GM12878 (cell line): Measurements from ENCODE around the gene KCTD17. TPM values are rescaled to one million over a fixed set of nuclear protein-coding genes. Genes with fewer than 3 reads are reported as not detected.

Experiments used
- ATAC-seq: fragments of 200-7000 bp; cut with Tn5 transposase; 3 replicates; pipeline ENCODE4 v1.9.1; 2020; ENCODE audit warnings: mild to moderate bottlenecking, moderate library complexity
- BruUV-seq: library from RNA; stranded (reverse); fragments of 400-500 nt; replicated peaks from 2 replicates; lab custom pipeline; 2021; lab: Mats Ljungman, UMichigan
- CTCF ChIA-PET: fragments of 300-600 bp; sonication (Branson Sonifier 250); formaldehyde crosslinking; extraction: SDS; loops from one replicate; lab custom pipeline; 2021; ENCODE audit warnings: inconsistent platforms; lab: Yijun Ruan, JAX
- POLR2A ChIA-PET: fragments of 350-600 bp; formaldehyde crosslinking; extraction: SDS; loops from one replicate; lab custom pipeline; 2021; ENCODE audit warnings: inconsistent platforms; lab: Charles Lee
- RAD21 ChIA-PET: fragments of 300-600 bp; sonication (Branson Sonifier 250); formaldehyde crosslinking; loops from one replicate; lab custom pipeline; 2023; ENCODE audit warnings: antibody characterized with exemption; ENCODE audit not compliant: unreplicated experiment; lab: Charles Lee
- SMC1A ChIA-PET: fragments of 300-600 bp; sonication (Branson Sonifier 250); formaldehyde crosslinking; loops from one replicate; lab custom pipeline; 2023; ENCODE audit not compliant: unreplicated experiment, uncharacterized antibody; lab: Charles Lee
- DNase-seq: peaks from one replicate; pipeline ENCODE4 v3.0.0-alpha.2; 2011; ENCODE audit warnings: low read depth, low spot score
- FAIRE-seq: peaks from 3 replicates; lab custom pipeline; 2011; peaks lifted over from hg19 to GRCh38; lab: Jason Lieb, UNC
- H2AFZ ChIP-seq: 2 replicates; pipeline ENCODE4 v1.6.0; 2011; ENCODE audit warnings: low read depth, low read length, control low read depth; ENCODE audit not compliant: control insufficient read depth
- H3K27ac ChIP-seq: 2 replicates; pipeline ENCODE4 v1.5.1; 2011; ENCODE audit warnings: control low read depth; ENCODE audit not compliant: control insufficient read depth, insufficient read depth
- H3K27me3 ChIP-seq, 2 experiments: replicated peaks in 1 of 2; 2 replicates each; pipeline versions ENCODE4 v1.6.0 to v1.6.1; 2011; ENCODE audit warnings: low read length in 1 of 2; ENCODE audit not compliant: control insufficient read depth in 2 of 2, insufficient read depth in 2 of 2
- H3K36me3 ChIP-seq, 2 experiments: 2 replicates each; pipeline ENCODE4 v1.5.1; 2011; ENCODE audit warnings: low read length in 1 of 2; ENCODE audit not compliant: control insufficient read depth in 2 of 2, insufficient read depth in 2 of 2
- H3K4me1 ChIP-seq: 2 replicates; pipeline ENCODE4 v1.6.1; 2011; ENCODE audit warnings: mild to moderate bottlenecking, low read length, moderate library complexity, mixed read lengths; ENCODE audit not compliant: control insufficient read depth, insufficient read depth
- H3K4me2 ChIP-seq: 2 replicates; pipeline ENCODE4 v1.6.0; 2011; ENCODE audit warnings: control low read depth; ENCODE audit not compliant: control insufficient read depth, insufficient read depth
- H3K4me3 ChIP-seq: fragments of 200-600 bp; sonication (generic); 2 replicates; pipeline ENCODE4 v1.5.1; 2016
- H3K79me2 ChIP-seq: 2 replicates; pipeline ENCODE4 v1.6.0; 2011; ENCODE audit warnings: low read length; ENCODE audit not compliant: control insufficient read depth, insufficient read depth
- H3K9ac ChIP-seq: 2 replicates; pipeline ENCODE4 v1.8.0; 2011; ENCODE audit warnings: low read length, control low read depth, mixed read lengths; ENCODE audit not compliant: control insufficient read depth, insufficient read depth
- H3K9me3 ChIP-seq: replicated peaks from 3 replicates; pipeline ENCODE4 v1.5.1; 2011; ENCODE audit warnings: mild to moderate bottlenecking, low read length; ENCODE audit not compliant: control insufficient read depth, insufficient read depth
- H4K20me1 ChIP-seq: 2 replicates; pipeline ENCODE4 v1.6.0; 2011; ENCODE audit not compliant: control insufficient read depth, insufficient read depth
- ESRRA ChIP-seq: IDR thresholded peaks from 2 replicates; pipeline ENCODE4 v1.6.1; 2012; ENCODE audit warnings: mild to moderate bottlenecking, low read length, improper control_type of control experiment
- NR2F1 ChIP-seq: fragments of 450-650 bp; conservative IDR thresholded peaks from 2 replicates; pipeline ENCODE4 v1.6.1; 2017; ENCODE audit warnings: mild to moderate bottlenecking
- PBX3 ChIP-seq: IDR thresholded peaks from 2 replicates; pipeline ENCODE4 v1.6.1; 2011; ENCODE audit warnings: mild to moderate bottlenecking, low read depth, low read length, moderate library complexity; ENCODE audit not compliant: insufficient replicate concordance
- SKIL ChIP-seq: fragments of 450-650 bp; IDR thresholded peaks from 2 replicates; pipeline ENCODE4 v1.6.1; 2017; ENCODE audit warnings: mild to moderate bottlenecking, low read depth, inconsistent platforms; ENCODE audit not compliant: poor library complexity, severe bottlenecking
- ZNF207 ChIP-seq: fragments of 450-650 bp; IDR thresholded peaks from 2 replicates; pipeline ENCODE4 v1.6.1; 2014; ENCODE audit warnings: antibody characterized with exemption, mild to moderate bottlenecking, borderline replicate concordance
- WGBS: methylation state at CpG from one replicate; pipeline ENCODE4 v1.1.6; 2016; ENCODE audit warnings: low lambda C conversion rate; ENCODE audit not compliant: insufficient replicate concordance, insufficient coverage; ENCODE audit errors: missing lambda C conversion rate; 5-methylcytosine and 5-hydroxymethylcytosine counted together
- in situ Hi-C: fragments of 300-500 bp; cut with MboI; formaldehyde crosslinking; loops from 9 replicates; pipeline ENCODE4 v1.14.3; 2018; ENCODE audit warnings: mixed read lengths
- intact Hi-C: fragments of 100-400 bp; cut with micrococcal nuclease; formaldehyde crosslinking; loops from one replicate; pipeline ENCODE4 v1.14.2; 2022; ENCODE audit not compliant: unreplicated experiment
- polyA plus RNA-seq, 11 experiments: library from polyadenylated mRNA; depleted of rRNA in 4 of 11; unstranded in 6 of 11; stranded (reverse) in 5 of 11; fragments of >200 nt; fragmentation: Nextera tagmentation in 4 of 11; fragmentation: Illumina TruSeq in 1 of 11; extraction: Ambion mirVana in 4 of 11; extraction: Trizol in 1 of 11; gene quantifications; 1 replicate in 1 of 11; 2 replicates in 10 of 11; pipeline versions ENCODE4 v1.2.1 to v1.2.3, GENCODE V29; 2011 to 2016; ENCODE audit warnings: inconsistent platforms in 2 of 11, missing spikeins in 2 of 11, low read depth in 1 of 11
- total RNA-seq, 4 experiments: library from RNA; depleted of rRNA in 3 of 4; stranded (reverse); fragments of >200 nt in 3 of 4; fragmentation: Illumina TruSeq in 1 of 4; extraction: Trizol in 1 of 4; gene quantifications; 2 replicates each; pipeline versions ENCODE4 v1.2.1 to v1.2.3, GENCODE V29; 2013 to 2021

The KCTD17 gene
- total and polyA plus RNA-seq, 10 of the 15 experiments (the other 5 are each of a cell fraction or from before 2014, with no cell fraction given) = 0.16 to 18.4 (median 10.1) TPM; not detected in 1

GRCh38 chr22:37054056-37054395 lies 2.5 kb downstream of the KCTD17 start:
- ChIA-PET RAD21 (interaction anchor here (0.9 to 1.4 kb wide), 2 partner anchors 9 to 146 kb away, joined by 3 read pairs; no protein-coding TSS in a partner anchor), CTCF (interaction anchor here (0.7 to 2.0 kb wide), 2 partner anchors 8 to 10 kb away, joined by 3 to 4 read pairs; no protein-coding TSS in a partner anchor), SMC1A (no interaction called here), POLR2A (interaction anchor here (0.6 kb wide), 1 partner anchor 91 kb away, joined by 4 read pairs; no protein-coding TSS in a partner anchor)
- H3K9ac ChIP-seq = no peak overlapping the region
- TF ChIP-seq ZNF207 (no peak), PBX3 (no peak)
- H4K20me1 ChIP-seq = no peaks in the 10 kb centered on the region
- H3K27ac ChIP-seq = no peak overlapping the region
- FAIRE-seq (no peak), ATAC-seq (no peak), DNase-seq (no peak)
- no peak overlapping the region for H3K4me2 ChIP-seq
- intact Hi-C loops (no loop called here), in situ Hi-C loops (no loop called here)
- WGBS = 37% methylated on average over 8 of the region's 8 CpGs
- H3K4me3 ChIP-seq = no peak overlapping the region
- H3K27me3 ChIP-seq = no peaks in the 10 kb centered on the region
- no peaks in the 10 kb centered on the region for H3K4me1 ChIP-seq
- H2AFZ ChIP-seq = no peak overlapping the region
- H3K9me3 ChIP-seq = no peaks in the 10 kb centered on the region
- H3K36me3 ChIP-seq = peaks cover 0 to 2% of the 10 kb centered on the region in 2 experiments; a peak in 2 of 4 replicates
- H3K79me2 ChIP-seq = no peaks in the 10 kb centered on the region
- BruUV-seq = no TSS peak

GRCh38 chr22:37054600-37055365 lies 3.2 kb downstream of the KCTD17 start:
- Histone ChIP-seq H2AFZ (no peak overlapping the region), H3K9ac (no peak overlapping the region), H4K20me1 (no peaks in the 10 kb centered on the region), H3K27me3 (no peaks in the 10 kb centered on the region), H3K4me1 (no peaks in the 10 kb centered on the region), H3K4me3 (no peak overlapping the region), H3K27ac (no peak overlapping the region), H3K36me3 (peaks cover 0 to 2% of the 10 kb centered on the region in 2 experiments; a peak in 2 of 4 replicates), H3K4me2 (no peak overlapping the region), H3K79me2 (no peaks in the 10 kb centered on the region), H3K9me3 (no peaks in the 10 kb centered on the region)
- no peak for TF ChIP-seq SKIL
- no peak for TF ChIP-seq NR2F1
- TF ChIP-seq ESRRA = no peak
- FAIRE-seq = no peak
- CTCF ChIA-PET = interaction anchor here (0.7 to 1.4 kb wide), 3 partner anchors 9 to 145 kb away, joined by 3 read pairs; no protein-coding TSS in a partner anchor
- in situ Hi-C loops = no loop called here
- no peak for DNase-seq
- SMC1A ChIA-PET = no interaction called here
- WGBS = 79% methylated on average over 20 of the region's 20 CpGs
- RAD21 ChIA-PET = interaction anchor here (0.6 kb wide), 1 partner anchor 89 kb away, joined by 3 read pairs; no protein-coding TSS in a partner anchor
- no peak for ATAC-seq
- BruUV-seq = TSS peak; percentile 53
- intact Hi-C loops = no loop called here
- POLR2A ChIA-PET = interaction anchor here (0.6 kb wide), 1 partner anchor 91 kb away, joined by 4 read pairs; no protein-coding TSS in a partner anchor
